HG02588 (cell line): ENCODE results near the gene TEX29.

Experiments used
- ATAC-seq: cut with Tn5 transposase; IDR thresholded peaks from one replicate; pipeline ENCODE4 v1.9.1; 2021; ENCODE audit warnings: mild to moderate bottlenecking, moderate library complexity; ENCODE audit not compliant: unreplicated experiment

The TEX29 gene

GRCh38 chr13:111365149-111366005, 44.9 kb downstream of the TEX29 start:
- no peak for ATAC-seq

- no peak for ATAC-seq
Observed at GRCh38 chr13:111367340-111367739, 46.9 kb downstream of the TEX29 start.

GRCh38 chr13:111368091-111368490, 47.6 kb downstream of the TEX29 start:
- no peak for ATAC-seq

DNA sequence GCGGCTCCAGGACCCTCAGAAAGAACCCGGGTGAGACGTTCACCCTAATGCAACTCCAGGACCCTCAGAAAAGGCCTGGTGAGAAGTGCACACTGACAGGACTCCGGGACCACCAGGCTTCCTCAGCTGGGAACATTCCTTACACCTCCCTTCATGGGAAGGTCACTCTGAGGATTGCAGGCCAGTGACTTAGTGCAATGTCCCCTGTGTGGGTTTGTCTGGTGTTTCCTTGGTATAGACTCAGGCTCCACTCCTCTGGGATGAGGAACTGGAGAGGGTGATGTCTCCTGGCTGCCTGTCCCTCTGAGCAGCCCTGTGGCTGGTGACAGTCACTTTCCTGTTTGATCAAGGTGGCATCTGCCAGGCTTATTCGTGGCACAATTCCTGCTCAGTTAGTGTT, 49.7 kb downstream of the TEX29 start:
- ATAC-seq: no peak

DNA sequence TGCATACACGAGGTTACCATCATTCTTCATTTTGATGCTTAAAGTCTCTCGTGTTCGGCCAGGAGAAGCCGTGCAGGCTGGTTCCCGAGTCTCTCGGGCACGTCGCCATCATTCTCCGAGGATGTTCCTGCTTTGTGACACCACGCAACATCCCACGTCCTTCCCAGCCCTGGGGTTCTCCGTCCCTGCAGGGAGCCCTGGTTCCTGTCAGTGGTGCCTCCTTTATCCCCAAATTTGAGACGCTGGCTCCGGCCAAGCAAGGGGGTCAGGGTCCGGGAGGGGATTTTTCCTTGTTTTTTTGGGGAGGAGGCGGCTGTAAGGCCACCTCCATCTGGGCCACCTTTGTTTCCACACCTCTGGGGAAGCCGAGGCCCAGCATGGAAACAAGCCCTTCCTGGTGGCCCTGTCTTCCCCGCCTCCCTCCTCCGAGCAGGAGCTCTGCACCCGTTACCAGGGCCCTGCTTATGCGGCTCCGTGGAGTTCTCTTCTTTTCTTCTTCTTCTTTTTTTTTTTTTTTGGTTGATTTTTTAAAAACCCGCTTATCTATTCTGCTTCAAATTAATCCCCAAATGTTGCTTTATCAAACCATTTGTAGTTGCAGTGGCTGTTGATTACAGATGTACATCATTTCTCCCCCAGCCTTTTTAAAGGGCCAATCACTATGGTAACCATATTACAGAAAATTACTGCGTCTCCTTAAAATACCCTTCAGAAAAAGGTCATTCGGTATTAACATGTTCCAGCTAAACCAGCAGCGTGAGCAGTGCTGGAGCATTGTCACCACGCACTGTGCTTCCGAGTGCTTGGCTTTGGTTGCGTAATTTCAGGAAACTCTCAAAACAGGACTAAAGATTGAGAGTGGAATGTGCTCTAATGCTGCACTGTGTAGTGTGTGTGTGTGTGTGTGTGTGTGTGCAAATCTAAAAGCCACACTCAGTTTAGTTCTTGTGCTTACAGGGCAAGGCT, 50.4 kb downstream of the TEX29 start:
- no peak for ATAC-seq

DNA sequence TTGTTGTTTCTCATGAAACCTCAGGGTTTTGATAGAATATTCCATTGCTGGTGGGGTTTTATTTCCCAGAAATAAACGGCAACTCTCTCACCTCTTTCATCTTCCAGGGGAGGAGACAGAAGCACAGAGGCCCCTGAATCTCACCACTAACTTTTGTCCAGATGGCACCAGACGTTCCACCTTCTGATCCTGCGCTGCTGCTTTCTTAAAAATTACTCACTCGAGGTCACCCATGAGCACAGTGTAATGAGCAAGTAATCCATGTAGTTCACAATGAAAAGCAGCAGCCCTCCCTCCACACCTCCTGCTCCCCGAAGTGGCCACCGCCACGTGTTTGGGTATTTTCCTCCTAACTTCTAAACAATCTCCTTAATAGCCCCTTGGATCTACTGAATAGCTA, 51.3 kb downstream of the TEX29 start:
- no peak for ATAC-seq

DNA sequence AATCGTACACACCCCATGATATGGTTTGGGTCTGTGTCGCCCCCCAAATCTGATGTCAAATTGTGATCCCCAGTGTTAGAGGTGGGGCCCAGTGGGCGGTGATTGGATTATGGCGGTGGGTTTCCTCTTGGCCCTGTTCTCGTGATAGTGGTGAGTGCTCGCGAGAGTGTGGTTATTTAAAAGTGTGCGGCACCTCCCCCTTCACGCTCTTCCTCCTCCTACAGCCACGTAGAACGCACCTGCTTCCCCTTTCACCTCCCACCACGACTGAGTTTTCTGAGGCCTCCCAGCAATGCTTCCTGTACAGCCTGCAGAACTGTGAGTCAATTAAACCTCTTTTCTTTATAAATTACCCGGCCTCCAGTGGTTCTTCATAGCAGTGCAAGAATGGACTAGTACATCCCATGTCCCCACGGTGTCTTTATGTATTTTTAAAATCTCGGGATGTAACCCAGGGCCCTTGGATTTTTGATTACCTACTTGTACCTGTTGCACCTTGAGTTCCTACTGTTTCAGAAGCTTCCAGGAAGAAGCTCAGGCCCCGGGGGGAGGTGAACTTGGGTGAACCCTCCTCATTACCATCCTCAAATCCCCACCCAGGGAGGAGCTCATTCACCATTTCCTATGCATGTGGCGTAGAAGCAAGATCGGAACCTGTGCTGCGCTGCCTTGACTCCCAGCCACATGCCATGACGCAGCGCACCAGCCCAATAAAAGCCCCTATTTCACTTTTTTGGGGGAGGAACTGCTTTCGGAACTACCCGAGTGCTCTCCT, 52.4 kb downstream of the TEX29 start:
- no peak for ATAC-seq

DNA sequence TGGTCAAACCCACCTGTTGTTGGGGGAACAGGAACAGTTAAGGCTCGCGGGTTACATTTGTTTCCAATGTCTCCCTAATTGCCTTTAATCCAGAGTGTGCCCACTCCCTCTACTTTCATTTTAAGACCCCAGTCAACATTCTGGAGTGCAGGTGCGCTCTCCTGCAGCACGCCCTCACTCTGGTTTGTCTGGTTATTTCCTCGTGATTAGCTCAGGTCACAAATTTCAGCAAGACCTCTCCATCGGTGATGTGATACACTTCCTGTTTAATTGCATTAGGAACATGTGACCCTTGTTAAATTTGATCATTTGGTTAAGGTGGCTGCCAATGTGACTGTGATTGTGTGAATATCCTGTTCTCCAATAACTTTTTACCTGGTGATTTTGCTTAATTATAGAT, 53.0 kb downstream of the TEX29 start:
- no peak for ATAC-seq

DNA sequence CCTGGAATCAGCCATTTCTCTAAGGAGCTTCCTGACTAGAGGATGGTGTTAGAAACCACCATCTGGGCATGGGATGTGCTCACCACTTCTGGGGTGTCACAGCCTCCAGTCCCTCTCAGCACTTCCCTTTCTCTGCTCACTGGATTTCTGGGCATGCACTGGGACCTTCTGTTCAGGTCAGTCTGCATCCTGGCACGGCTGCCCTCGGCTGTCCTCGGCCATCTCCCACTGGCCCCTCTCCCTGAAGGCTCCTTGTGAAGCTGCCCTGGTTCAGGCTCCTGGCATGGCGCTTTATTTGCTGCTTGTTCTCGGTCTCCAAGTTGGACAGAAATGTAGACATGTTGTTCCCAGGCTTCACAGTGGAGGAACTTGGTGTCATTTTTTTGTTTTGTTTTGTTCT, 60.0 kb downstream of the TEX29 start:
- no peak for ATAC-seq

DNA sequence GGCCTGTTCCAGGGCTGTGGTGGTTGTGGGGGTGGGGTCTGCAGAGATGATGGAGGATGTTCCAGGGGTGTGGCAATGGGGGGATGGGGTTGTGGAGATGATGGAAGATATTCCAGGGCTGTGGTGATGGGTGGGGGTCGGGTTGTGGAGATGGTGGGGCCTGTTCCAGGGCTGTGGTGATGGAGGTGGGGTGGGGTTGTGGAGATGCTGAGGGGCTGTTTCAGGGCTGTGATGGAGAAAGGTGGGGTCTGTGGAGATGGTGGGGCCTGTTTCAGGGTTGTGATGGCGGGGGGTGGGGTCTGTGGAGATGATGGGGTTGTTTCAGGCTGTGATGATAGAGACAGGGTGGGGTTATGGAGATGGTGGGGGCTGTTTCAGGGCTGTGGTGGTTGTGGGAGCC, 62.0 kb downstream of the TEX29 start:
- ATAC-seq: no peak

DNA sequence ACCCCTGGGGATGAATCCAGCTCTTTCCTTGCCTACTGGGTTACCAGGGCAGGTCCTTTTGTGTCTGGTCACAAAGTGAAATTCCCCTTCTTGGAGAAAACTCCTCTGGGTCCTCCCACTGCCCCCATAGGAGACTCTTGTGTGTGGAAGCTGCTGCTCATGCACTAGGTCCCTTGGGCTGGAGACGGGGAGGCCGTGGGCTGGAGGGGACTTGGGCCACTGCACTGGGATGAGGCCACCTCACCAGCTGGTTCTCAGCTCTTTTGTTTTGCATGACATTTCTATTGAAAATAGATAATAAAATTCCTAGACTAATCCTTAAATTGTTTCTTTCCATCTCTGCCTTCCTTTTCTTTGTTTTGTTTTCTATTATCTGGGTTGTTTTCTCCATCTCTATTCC, 62.4 kb downstream of the TEX29 start:
- ATAC-seq: no peak

GRCh38 chr13:111383591-111384440, 63.4 kb downstream of the TEX29 start:
- ATAC-seq: no peak

- ATAC-seq: no peak
Observed at GRCh38 chr13:111384441-111385182, 64.2 kb downstream of the TEX29 start.

DNA sequence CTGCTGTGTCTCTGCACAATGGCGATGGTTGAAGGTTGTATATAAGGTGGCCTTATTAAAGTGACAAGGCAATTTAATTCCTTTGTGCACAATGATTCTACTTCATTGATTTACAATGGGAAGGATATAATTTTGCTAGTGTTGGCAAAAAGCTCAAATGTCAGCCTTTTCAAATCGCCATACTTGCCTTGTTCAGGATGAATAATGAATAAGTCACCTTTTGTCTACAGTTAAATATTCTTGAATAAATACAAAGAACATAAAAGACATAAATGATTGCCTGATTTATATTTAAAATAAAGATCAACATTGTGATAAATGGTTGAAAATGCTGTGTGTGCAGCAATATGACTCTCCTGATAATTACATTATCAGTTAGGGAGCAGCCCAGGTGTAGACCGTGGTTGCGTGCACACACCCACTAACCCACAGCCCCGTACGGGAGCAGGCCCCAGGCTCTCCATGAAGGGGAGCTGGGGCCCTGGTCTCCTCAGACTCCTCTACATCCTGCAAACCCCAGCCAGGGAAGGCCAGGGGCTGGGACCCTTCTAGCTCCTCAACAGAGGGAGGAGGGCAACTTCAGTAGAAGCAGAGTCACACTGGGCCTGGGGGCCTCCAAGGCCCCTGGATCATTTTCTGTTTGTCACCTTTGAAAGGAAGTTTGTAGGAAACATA, 64.9 kb downstream of the TEX29 start:
- ATAC-seq: no peak

- ATAC-seq: no peak
Observed at GRCh38 chr13:111387026-111387871, 66.8 kb downstream of the TEX29 start.

DNA sequence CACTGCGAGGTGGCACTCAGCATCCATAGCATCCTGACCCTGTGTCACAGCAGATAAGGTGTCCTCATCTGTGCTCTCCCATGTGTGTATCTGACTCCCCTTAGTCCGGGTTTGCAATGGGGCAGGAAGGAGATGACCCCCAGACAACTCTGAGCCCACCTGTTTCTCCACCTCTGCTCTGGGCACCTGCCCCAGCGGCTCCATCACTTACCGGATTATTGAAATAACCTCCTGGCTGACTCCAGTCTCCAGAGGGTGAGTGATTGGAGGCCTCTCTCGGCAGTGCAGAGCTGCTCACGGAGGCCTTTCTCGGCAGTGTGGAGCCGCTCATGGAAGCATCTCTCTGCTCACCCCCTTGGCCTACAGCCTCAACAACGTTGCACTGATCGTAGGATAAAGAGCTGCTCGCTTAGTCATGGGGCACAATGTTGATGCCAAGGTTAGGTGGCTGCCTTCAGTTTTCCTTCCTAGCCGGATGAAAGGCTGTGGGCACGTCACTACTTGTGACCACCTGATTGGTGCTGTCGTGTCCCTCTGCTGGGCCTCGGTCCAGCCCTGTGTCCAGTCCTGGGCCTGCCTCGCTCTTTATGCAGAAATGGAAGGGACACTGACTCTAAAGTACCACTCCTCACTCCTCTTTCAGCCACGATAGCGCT, 67.6 kb downstream of the TEX29 start:
- no peak for ATAC-seq

- no peak for ATAC-seq
Observed at GRCh38 chr13:111388851-111389500, 68.5 kb downstream of the TEX29 start.
